ENCODE results near the gene TFCP2L1. TPM values are rescaled to one million over a fixed set of nuclear protein-coding genes. Genes with fewer than 3 reads are reported as not detected.
"Not testable (repeated sequence)": the region's sequence is repeated elsewhere in the genome, so short reads cannot be mapped to it uniquely, and the experiment has no call there.

The TFCP2L1 gene
- polyA plus RNA-seq, 1 experiment: 0.01 TPM

DNA sequence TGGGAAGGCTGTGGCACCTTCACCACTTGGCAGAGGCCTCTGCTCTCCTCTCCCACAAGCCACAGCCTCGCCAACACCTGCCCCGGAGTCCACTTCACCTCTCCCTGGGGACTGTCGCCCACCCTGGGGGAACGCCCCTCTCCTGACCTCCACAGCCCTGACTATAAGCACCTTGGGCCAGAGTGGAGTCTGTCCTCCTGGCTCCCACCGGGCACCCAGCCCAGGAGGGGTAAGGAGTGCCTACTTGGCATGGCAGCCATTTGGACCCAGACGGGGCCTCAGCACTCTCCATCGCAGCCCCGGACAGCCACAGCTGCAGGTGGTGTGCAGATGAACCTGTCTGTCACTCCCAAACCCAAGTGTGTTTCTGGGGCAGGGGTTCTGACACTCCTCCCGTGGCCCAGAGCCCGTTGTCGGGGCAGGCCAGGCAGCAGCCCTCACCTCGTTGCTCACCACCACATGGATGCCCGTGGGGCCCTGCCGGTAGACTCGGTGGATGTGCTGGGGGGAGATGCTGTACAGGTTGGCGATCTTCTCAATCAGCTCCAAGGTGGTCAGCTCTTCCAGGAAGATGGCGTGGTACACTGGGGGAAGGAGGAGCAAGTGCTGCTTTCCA is 53.5 kb downstream of the TFCP2L1 start:
- no peak overlapping the region for H3K4me3 ChIP-seq (ENCODE audit: low read depth, low read length)
- TF ChIP-seq, protein P1, sequence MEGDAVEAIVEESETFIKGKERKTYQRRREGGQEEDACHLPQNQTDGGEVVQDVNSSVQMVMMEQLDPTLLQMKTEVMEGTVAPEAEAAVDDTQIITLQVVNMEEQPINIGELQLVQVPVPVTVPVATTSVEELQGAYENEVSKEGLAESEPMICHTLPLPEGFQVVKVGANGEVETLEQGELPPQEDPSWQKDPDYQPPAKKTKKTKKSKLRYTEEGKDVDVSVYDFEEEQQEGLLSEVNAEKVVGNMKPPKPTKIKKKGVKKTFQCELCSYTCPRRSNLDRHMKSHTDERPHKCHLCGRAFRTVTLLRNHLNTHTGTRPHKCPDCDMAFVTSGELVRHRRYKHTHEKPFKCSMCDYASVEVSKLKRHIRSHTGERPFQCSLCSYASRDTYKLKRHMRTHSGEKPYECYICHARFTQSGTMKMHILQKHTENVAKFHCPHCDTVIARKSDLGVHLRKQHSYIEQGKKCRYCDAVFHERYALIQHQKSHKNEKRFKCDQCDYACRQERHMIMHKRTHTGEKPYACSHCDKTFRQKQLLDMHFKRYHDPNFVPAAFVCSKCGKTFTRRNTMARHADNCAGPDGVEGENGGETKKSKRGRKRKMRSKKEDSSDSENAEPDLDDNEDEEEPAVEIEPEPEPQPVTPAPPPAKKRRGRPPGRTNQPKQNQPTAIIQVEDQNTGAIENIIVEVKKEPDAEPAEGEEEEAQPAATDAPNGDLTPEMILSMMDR (IDR thresholded peaks at IDR 0.05; ENCODE audit: insufficient read depth, low read depth, low read length): no peak
- H3K36me3 ChIP-seq (ENCODE audit: control insufficient read depth, insufficient read depth, low read length): no peaks in the 10 kb centered on the region
- CTCF ChIA-PET: no interaction called here
- H3K27me3 ChIP-seq (ENCODE audit: control insufficient read depth, insufficient read depth, low read length): peaks cover 2% of the 10 kb centered on the region; the same call in 1 of the 2 replicates
- POLR2A ChIA-PET: no interaction called here
- DNase-seq (ENCODE audit: low read depth): no peak

DNA sequence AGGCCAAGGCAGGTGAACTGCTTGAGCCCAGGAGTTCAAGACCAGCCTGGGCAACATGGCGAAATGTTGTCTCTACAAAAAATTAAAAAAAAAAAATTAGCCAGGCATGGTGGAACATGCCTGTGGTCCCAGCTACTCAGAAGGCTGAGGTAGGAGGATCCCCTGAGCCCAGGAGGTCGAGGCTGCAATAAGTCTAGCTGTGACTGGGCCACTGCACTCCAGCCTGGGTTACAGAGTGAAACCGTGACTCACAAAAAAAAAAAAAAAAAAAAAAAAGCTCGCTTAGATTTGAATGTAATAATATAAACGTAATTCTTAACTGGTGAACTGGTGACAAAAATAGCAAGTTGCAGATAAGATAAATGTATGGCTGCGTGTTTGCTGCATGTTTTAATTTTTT is 56.5 kb downstream of the TFCP2L1 start:
- ChIA-PET POLR2A (interaction anchor here (0.5 kb wide), 1 partner anchor 464 kb away, joined by 10 read pairs; no protein-coding TSS in a partner anchor), CTCF (interaction anchor here (1.3 kb wide), 1 partner anchor 16 kb away, joined by 4 read pairs; no protein-coding TSS in a partner anchor)
- H3K27me3 ChIP-seq (ENCODE audit: control insufficient read depth, insufficient read depth, low read length): peaks cover 2% of the 10 kb centered on the region; the same call in 1 of the 2 replicates
- TF ChIP-seq, protein P1 (IDR thresholded peaks at IDR 0.05; ENCODE audit: insufficient read depth, low read depth, low read length): no peak
- H3K4me3 ChIP-seq (ENCODE audit: low read depth, low read length): no peak overlapping the region
- DNase-seq (ENCODE audit: low read depth): no peak
- no peaks in the 10 kb centered on the region for H3K36me3 ChIP-seq (ENCODE audit: control insufficient read depth, insufficient read depth, low read length)

DNA sequence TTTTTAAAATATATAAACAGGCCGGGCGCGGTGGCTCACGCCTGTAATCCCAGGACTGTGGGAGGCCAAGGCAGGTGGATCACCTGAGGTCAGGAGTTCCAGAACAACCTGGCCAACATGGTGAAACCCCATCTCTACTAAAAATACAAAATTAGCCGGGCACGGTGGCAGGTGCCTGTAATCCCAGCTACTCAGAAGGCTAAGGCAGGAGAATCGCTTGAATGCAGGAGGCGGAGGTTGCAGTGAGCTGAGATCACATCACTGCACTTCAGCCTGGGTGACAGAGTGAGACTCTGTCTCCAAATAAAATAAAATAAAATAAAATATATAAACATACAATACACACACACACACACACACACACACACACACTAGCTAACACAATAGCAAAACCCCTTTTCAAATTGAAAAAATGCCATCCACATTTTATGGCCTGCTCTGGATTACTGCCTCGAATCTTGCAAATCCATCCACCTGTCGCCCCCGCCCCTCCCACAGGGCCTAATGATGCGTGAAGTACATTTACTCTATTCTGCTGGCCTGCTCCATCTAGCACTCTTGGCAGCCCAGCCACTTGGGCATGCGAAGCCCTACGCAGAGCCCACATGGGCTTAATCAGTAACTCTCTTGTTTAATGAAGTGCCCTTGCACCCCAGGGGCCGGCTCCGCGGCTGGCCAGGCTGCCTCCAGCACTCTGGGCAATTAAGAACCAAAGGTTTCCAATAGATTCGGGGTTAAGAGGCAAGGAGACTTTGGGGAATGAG is 57.4 kb downstream of the TFCP2L1 start:
- DNase-seq (ENCODE audit: low read depth); H3K36me3 ChIP-seq (ENCODE audit: control insufficient read depth, insufficient read depth, low read length); H3K27me3 ChIP-seq (ENCODE audit: control insufficient read depth, insufficient read depth, low read length); H3K4me3 ChIP-seq (ENCODE audit: low read depth, low read length); POLR2A ChIA-PET: not testable (repeated sequence)
- CTCF ChIA-PET: interaction anchor here (1.3 kb wide), 1 partner anchor 15 kb away, joined by 4 read pairs; no protein-coding TSS in a partner anchor

DNA sequence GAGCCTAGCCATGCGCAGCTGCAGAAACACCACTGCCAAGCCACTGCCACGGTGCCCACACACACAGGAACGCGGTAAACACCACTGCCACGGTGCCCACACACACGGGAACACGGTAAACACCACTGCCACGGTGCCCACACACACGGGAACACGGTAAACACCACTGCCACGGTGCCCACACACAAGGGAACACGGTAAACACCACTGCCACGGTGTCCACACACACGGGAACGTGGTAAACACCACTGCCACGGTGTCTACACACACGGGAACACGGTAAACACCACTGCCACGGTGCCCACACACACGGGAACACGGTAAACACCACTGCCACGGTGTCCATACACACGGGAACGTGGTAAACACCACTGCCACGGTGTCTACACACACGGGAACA is 59.3 kb downstream of the TFCP2L1 start:
- POLR2A ChIA-PET; DNase-seq (ENCODE audit: low read depth); H3K36me3 ChIP-seq (ENCODE audit: control insufficient read depth, insufficient read depth, low read length); CTCF ChIA-PET; H3K4me3 ChIP-seq (ENCODE audit: low read depth, low read length); H3K27me3 ChIP-seq (ENCODE audit: control insufficient read depth, insufficient read depth, low read length): not testable (repeated sequence)

DNA sequence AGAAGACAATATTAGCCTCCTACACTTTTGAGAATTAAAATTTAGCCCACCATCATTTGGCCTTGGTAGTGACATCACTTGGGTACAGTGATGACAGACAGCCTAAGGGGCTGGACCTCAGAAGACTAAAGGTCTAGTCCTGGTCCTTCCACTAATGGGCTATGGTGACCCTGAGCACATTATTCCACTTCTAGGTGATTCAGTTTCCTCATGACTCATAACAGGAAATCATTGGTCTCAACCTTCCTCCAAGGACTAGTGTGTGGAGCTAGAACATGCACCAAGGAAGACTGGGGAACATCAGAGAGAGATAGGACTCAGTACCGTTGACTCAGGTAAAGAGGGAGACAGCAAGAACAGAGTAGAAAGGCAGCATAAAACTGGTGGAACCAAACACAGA is 64.0 kb downstream of the TFCP2L1 start:
- Histone ChIP-seq H3K36me3 (ENCODE audit: control insufficient read depth, insufficient read depth, low read length) (no peaks in the 10 kb centered on the region), H3K4me3 (ENCODE audit: low read depth, low read length) (no peak overlapping the region), H3K27me3 (ENCODE audit: control insufficient read depth, insufficient read depth, low read length) (peaks cover 4% of the 10 kb centered on the region; the same call in 1 of the 2 replicates)
- no peak for DNase-seq (ENCODE audit: low read depth)
- TF ChIP-seq, protein P1 (IDR thresholded peaks at IDR 0.05; ENCODE audit: insufficient read depth, low read depth, low read length): no peak
- ChIA-PET POLR2A (no interaction called here), CTCF (no interaction called here)

DNA sequence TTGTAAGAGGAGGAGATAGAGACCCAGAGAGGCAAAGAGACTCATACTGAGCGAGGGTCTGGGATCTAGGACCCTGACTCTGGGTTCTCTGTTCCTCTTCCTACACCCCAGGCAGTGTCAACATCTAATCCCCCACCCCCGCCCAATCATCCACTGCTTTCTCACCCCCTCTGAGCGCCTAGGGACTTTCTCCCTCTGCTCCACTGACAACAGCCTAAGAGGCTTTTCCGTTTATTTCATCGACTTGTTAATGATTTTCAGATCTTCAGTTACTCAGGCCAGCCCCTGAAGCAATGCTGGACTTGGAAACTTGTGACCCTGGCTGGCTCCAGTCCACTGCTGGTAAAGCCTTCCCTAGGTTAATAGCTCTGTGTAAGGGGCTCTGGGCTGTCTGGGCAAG is 65.1 kb downstream of the TFCP2L1 start:
- Histone ChIP-seq H3K36me3 (ENCODE audit: control insufficient read depth, insufficient read depth, low read length) (no peaks in the 10 kb centered on the region), H3K27me3 (ENCODE audit: control insufficient read depth, insufficient read depth, low read length) (peaks cover 6% of the 10 kb centered on the region), H3K4me3 (ENCODE audit: low read depth, low read length) (no peak overlapping the region)
- DNase-seq (ENCODE audit: low read depth): no peak
- CTCF ChIA-PET: no interaction called here
- TF ChIP-seq, protein P1 (IDR thresholded peaks at IDR 0.05; ENCODE audit: insufficient read depth, low read depth, low read length): no peak
- POLR2A ChIA-PET: interaction anchor here (0.6 kb wide), 1 partner anchor 9 kb away, joined by 3 read pairs; no protein-coding TSS in a partner anchor

Measured in BJ (cell line).